HG03196 (cell line): ENCODE measurements around the gene DUSP9.
"Not testable (repeated sequence)": the region's sequence is repeated elsewhere in the genome, so short reads cannot be mapped to it uniquely, and the experiment has no call there.

Source experiments
- ATAC-seq: cut with Tn5 transposase; IDR thresholded peaks from one replicate; pipeline ENCODE4 v1.9.1; 2021; ENCODE audit not compliant: unreplicated experiment

The DUSP9 gene, protein sequence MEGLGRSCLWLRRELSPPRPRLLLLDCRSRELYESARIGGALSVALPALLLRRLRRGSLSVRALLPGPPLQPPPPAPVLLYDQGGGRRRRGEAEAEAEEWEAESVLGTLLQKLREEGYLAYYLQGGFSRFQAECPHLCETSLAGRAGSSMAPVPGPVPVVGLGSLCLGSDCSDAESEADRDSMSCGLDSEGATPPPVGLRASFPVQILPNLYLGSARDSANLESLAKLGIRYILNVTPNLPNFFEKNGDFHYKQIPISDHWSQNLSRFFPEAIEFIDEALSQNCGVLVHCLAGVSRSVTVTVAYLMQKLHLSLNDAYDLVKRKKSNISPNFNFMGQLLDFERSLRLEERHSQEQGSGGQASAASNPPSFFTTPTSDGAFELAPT

DNA sequence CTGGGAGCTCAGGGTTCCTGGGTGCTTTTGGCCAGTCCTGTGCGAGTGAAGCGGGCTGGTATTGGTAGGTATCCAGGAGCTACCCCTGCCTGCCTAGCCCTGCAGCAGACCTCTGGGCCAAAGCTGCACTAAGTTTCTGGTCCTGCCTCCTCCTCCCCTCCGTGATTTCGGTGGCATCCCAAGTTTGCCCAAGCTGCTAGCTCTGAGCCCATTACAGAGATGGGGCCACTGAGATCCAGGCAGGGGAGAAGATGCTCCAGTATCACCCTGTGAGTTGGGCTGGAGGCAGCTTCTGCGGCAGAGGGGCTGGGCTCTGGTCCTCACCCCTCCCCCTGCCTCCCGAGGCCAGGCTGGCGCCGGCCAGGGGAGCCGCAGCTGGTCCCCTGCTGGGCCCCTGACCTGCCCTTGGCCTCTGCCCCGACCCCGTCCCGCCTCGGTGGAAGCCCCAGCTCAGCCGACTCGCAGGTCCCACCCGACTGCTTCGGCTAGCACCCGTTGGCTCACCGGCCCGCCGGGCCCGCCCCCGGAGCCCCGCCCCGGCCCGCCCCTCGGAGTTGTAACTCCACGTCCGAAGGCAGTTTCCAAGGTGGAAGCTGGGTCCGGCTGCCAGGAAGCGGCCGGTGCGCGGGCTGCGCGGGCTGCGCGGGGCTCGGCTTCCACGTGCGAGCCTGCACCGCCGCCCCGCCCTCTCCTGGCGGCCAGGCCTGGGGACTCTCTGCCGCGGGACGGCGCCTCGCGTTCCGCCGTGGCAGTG lies at the start of gene DUSP9:
DUSP9 (plus strand) TSS at position 584 of the 754 bp plus-strand sequence. CDS start 751 bp downstream, outside the sequence.
- ATAC-seq = no peak

DNA sequence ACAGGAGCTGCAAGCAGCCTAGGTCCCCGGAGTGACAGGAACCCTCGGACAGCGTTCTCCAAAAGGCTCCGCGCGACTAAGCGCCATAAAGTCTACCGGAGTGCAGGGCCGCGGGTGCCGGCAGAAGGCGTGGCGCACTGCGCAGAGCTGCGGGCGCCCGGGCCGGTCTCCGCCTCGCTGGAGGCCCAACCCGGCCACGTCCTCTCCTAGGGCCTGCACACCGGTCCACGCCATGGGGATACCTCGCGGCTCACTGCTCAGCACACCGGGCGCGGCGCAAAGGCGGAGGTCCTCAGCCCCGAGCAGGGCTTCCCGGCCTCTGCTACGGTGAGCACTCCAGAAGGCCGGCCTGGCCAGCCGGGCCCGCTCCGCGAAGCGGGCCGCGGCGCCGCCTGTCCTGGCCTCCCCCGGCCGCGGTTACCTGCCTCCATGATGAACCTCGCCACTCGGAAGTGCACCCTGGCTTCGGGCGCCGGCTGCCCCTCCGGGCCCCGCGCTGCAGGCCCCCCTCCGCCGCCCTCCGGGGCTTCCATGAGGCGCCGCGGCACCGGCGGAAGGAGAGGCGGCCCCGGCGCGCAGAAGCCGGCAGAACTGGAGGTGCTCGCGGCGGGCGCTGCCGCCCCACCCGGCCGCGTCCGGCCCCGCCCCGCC lies 48.3 kb upstream of the DUSP9 start, which contains the start of gene CCNQ:
CCNQ (minus strand) TSS at position 599 of the 651 bp plus-strand sequence; CDS start at position 533, 66 bp downstream.
- ATAC-seq = peak; percentile 43

DNA sequence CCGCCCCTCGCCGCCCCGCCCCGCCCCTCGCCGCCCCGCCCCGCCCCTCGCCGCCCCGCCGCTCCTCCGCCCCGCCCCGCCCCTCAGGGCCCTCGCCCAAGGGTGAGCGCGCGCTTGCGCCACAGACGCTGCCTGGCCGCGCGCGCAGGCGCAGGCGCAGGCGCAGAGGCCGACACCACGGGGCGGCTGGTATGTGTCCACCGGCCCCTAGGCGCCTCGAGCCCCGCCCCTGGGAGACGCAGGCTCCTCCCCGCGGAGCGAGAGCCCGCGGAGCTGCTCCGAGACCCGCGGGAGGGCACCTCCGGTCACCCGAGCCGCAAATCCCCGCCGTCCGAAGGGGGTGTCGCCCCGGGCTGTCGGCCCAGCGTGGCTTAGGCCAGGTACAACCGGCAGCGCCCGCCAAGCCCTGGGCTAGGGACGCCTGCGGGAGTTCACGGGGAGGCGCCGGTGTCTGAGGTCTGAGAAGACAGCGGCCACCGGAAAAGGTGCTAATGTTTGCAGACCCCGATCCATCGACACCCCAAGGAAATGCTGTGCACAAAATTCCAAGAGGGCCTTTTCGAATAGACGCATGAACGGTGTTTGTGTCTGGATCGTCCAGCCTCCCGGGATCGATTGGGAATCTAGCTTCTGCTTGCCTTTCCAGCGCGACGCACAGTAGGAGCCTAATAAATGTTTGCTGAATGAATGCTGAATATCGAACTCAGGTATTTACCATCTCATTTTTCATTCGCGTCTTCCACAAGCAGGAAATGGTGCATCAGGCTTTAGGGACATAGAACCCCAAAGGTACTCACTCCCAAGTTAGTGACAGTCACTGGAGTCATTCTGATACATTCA lies 47.6 kb upstream of the DUSP9 start:
- ATAC-seq = peak; percentile 76

DNA sequence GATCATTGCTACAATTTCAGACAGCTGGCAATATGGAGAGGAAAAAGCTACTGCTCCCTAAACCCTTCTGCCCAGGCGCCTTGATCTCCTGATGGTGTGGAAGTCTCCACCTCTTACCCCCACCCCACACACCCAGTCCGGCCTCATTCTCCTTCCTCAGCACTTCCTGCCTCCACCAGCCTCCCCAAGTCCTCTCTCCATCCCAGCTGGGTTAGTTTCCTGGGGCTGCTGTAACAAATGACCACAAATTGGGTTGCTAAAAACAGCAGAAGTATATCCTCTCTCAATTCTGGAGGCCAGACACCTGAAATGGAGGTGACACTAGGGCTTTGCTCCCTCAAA lies 47.0 kb upstream of the DUSP9 start:
- no peak for ATAC-seq

DNA sequence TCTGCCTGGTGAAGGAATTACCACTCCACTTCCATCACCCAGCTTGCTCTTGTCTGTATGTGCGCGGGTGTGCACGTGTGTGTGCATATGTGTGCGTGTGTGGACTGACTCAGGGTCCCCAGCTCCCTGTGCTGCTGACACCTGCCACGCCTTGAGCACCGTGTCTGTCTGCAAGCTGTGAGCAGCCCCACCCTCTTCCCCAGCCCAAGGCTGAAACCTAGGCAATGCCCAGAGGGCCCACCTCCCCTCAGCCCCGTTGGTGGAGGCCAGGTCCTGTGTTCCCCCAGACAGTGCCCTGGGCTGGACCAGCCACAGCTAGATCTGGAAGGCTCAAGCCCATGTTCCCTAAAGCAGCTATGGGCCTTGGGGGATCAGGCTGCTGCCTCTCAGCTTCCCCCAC lies 46.1 kb upstream of the DUSP9 start:
- ATAC-seq = no peak

DNA sequence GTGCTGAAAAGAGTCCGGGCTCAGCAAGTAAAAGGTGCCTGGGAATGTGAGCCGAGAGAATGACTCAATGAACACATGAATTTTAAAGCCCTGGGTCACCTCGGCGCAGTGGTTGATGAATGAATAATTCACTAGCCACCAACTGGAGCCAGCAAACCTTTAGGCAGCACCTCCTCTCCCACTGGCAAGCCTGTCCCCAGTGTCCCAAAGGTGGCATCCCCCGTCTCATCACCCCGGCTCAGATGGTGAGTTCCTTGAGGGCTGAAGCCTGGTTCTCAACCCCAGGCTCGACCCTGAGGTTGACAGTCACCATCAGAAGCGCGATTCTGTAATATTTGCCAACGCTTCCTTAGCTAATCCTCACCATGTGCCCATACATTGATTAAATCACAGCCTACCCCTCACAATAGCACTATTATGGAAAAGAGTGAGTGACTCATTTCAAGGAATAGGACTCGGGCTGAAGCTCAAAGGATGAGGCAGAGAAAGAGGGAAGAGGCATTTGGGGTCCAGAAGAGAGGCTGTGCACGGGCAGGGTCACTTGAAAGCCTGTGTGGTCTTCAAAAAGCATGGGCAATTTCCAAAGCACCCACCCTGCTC lies 45.4 kb upstream of the DUSP9 start:
- no peak for ATAC-seq

DNA sequence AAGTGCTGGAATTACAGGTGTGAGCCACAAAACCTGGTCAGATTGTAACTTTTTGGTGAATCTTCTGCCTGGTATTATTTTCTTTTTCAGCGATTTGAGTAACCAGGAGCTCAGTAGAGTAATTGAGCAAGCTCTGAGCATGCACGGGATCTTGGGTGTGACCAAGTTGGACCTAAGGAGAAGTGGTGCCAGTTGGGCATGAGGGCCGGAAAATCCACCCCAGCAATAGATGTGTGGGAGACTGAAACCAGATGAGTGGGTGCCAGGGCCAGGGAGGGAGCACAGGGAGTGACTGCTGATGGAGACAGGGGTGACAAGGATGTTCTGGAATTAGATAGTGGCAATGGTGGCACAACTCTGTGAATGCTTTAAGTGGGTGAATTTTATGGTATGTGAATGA lies 44.4 kb upstream of the DUSP9 start:
- no peak for ATAC-seq

DNA sequence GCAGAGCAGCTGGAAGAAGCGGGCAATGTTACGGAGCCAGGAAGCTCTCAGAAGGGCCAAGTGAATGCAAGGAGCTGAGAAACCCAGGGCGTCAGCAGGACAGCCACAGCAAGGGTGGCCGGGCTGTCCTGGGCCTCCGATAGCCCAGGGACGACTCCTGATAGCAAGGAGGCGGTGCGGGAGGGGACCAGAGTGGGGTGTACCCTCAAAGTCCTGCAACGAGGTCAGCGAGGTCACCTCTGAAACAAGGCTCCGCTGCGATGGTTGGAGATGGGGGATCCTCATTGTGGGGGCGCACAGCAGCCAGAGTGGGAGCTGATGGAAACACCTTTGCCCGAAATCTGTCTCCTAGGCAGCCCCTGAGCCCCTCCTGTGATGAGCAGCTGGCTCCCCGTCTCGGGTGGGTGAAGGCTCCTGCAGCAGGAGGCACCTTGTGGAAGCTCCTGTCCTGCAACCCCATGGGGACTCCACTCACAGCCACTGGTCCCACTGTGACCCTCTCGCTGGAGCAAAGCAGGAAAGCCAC lies 43.8 kb upstream of the DUSP9 start:
- no peak for ATAC-seq

DNA sequence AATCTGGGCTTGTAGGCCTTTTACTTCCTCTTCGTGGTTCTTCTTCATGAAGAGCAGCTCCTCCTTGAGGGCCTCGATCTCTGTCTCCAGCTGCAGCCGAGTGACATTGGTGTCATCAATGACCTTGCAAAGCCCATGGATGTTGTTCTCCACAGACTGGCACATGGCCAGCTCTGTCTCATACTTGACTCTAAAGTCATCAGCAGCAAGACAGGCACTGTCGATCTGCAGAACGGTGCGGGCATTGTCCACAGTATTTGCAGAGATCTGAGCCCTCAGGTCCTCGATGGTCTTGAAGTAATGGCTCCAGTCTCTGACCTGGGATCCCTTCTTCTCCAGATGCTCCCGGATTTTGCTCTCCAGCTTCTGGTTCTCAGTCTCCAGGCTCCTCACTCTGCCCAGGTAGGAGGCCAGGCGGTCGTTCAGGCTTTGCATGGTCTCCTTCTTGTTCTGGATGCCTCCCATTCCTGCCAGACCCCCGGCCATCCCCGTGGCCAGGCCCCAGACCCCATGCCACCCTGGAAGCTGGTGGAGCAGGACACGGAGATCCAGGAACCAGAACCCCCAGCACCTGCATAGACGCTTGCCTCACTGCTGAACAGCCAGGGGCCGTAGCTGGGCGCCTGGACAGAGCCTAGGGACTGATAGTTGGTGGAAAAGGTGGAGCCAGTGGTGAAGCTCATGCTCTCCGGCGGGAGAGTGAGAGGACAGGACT lies 42.2 kb upstream of the DUSP9 start:
- not testable (repeated sequence) for ATAC-seq

DNA sequence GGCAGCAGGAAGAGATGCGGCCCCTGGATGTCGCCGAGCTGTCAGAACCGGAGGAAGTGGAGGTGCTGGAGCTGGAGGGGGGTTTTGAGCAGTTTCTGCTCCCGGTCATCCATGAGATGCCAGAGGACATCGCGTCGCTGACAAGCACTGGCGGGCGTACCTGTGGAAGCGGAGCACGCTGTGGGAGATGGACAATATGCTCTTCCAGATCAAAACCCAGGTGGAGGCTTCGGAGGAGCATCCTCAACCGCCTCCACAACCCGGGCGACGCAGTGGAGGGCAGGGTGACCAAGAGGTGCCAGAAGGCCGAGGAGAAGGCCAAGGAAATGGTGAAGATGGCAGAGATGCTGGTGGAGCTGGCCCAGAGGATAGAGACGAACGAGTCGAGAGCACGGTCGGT lies 40.5 kb upstream of the DUSP9 start:
- ATAC-seq = no peak

DNA sequence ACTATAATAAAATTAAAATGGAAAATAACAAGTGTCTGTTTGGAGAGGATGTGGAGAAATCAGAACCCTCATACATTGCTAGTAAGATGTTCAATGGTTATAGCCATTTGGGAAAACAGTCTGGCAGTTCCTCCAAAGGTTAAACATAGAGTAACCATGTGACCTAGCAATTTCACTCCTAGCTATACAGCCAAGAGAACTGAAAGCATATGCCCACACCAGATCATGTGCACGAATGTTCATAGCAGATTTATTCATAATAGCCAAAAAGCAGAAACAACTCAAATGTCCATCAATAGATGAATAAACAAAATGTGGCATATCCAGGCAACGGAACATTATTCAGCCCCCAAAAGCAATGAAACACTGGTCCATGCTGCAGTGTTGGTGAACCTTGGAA lies 38.6 kb upstream of the DUSP9 start:
- no peak for ATAC-seq

DNA sequence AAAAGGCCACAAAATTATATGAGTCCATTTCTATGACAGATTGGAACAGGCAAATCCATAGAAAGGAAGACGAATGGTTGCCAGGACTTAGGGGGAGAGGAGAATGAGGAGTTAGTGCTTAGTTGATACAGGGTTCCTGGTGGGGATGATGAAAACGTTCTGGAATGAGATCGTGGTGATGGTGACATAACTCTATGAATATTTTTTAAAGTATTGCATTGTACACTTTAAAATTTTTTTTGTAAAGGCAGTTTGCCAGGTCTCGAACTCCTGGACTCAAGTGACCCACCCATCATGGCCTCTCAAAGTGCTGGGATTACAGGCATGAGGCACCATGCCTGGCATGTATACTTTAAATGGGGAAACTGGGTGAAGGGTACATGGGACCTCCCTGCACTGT lies 38.2 kb upstream of the DUSP9 start:
- no peak for ATAC-seq

DNA sequence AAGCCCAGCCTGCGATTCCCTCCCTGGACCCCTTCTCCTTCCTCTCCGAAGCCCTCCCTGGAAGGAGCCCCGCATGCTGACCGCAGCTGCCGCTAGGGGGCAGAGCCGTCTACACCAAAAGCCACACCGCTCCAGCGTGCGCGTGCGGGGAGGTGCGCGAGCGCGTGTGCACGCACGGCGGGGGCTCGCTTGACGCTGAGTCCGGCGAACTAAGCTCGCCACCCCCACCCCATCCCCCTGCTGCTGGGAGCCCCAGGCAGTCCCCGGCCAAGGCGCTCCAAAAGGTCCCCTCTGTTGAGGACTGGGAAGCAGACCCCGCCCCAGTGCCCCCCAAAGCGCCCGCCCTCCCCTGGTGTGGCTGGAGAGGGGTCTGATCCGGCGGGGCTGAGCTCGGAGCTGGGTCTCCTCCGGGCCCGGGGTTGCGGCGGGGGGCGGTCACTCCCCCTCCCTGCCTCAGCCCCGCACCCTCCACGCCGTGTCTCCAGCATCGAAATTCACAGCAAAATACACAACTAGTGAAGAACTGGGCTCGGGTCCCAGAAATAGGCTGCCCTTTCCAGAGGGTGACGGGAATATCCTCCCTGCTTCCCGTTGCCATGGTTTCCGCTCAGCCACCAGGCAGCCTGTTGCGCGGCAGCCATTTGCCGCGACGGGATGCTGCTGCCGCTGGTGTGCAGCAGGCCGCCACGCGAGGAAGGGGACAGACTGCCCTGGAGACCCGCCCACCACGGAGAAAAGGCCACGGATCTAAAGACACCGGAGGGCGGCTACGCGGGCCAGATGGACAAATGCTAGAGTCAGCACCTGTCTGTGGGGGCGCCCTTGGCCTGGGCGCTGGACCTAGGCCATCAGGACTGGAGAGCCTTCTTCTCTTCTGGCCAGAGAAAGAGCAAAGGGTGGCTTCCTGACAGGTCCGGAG lies 36.8 kb upstream of the DUSP9 start:
- peak; percentile 55 for ATAC-seq

DNA sequence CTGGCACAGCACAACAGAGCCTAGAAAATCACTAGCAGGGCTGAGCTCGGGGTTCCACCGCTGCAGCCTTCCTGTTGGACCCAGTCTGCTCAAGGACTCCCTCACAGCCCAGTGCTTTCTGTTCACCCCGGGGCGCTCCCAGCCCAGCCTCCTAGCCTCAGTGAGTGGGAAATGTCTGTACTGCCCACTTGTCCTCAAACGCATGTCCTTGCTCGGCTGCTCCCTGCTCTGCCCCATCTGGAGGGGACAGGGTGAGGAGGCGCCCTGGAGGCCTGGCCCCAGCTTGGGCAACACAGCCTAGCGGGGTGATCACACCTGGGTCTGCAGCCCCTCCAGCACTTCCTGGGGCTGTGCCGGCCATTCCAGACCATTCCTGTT lies 36.2 kb upstream of the DUSP9 start:
- no peak for ATAC-seq

DNA sequence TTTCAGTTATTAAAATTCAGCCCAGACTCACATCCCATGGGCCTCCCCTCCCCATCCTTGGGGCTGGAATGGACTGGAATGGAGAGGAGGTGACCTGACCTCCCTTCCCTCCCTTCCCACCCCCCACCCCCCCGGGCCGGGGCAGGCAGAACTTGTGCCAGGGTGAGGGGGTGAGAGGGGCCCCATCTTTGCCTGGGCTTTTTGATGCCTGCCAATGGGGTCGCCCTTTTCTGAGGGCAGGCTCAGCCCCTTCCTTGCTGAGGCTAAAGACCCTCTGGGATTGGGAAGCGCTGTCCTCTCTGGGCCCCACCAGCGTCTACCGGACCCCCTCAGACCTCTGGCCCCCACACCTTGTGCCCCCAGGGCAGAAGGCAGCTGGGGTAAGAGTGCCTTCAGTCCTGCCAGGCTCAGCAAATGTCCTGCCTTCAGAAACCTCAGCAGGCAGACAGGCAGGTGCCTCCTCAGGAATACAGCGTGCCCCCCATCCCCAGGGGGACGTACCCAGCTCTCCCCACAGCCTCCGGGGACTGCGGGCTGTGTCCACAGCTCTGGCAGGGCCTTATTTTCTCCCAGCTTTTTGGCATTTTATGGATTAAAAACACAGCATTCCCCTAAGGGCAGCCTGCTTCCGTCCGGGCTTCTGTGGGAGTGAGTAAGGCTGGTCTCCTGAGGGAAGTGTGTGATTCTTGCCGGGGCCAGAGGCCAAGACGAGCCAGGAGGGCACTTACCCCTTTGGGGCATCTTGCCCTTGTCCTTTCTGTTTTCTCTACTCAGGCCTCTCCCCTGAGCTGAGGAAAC lies 35.5 kb upstream of the DUSP9 start:
- no peak for ATAC-seq

DNA sequence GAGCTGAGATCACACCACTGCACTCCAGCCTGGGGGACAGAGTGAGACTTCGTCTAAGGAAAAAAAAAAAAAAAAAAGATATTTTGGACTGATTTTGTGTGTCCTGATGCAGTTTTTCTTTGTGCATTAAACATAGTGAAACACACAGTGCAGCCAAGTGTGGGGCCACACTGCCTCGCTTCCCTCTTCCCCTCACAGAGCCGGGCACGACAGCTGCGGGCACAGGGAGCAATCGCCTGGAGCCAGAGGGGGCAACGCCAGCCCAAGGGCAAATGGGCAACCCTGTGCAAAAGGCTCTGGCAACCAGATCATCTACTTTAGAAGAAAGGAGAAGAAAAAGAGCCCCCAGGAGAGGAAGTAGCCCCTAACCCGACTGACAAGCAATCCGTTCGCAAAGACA lies 34.6 kb upstream of the DUSP9 start:
- ATAC-seq = no peak

DNA sequence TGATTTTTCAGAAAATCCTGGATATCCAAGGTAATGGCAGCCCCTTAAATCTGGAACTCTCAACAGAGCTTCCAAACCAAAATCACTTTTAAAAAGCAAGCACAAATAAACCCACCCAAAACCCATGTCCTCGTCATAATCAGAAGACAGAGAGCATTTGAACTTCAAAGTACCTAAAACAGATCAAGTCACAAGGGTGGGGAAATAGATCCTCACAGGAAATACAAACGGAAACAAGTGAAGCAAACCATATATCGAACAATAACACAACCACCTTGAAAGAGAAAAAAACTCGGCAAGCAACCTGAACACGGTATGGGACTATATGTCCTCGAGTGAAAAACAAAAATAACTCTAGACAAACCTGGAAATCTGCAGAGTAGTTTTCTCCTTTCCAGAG lies 32.2 kb upstream of the DUSP9 start:
- ATAC-seq = no peak

DNA sequence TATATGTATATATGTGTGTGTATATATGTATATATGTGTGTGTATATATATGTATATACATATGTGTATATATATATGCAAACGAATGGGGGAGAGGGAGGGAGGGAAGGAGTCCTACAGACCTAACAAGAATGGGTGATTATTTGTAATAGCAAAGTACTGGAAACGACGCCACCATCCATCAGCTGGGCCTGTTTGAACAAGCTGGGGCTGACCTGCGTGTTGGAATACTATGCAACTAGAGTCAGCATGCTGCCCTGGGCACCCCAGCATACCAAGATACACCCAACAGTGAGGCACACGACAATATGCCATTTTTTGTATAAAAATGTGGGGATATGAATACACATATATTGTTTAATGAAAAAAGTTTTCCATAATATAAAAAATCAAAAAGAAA lies 26.4 kb upstream of the DUSP9 start:
- ATAC-seq = no peak
